Measurements from ENCODE around the gene ASAP2.
"Not testable (repeated sequence)": the region's sequence is repeated elsewhere in the genome, so short reads cannot be mapped to it uniquely, and the experiment has no call there.

Gene ASAP2

DNA sequence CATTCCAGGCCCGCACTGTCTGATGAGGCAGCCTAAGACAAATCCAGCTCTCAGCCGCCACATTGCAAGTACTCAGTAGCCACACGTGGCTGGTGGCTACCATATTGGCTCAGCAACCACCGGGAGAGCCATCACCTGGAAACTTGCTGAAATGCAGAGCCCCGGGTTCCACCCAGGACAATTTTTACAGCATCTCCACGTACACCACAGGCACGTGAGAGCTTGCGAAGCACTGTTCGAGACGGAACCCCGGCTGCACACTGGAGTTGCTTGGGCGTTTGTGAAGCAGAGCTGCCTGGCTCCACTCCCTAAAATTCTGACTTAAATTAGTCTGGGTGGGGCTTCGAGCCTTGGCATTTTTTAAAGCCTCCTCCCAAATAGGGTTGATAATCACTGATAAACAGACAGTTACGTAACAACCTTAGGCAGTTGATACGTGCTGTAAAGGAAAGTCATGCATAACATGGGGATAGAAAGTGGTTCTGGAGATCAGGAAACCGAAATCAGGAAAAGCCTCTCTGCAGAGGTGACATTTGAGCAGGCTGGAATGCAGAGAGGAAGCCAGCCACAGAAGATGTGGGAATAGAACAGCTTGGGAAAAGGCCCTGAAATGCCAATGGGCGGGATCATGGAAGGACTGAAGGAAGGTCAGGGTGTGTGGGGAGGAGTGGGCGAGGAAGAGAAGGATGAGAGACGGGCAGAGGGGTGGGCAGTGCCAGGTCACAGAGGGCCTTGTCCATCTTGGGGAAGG, 6.2 kb downstream of the ASAP2 start:
- no peak for DNase-seq

DNA sequence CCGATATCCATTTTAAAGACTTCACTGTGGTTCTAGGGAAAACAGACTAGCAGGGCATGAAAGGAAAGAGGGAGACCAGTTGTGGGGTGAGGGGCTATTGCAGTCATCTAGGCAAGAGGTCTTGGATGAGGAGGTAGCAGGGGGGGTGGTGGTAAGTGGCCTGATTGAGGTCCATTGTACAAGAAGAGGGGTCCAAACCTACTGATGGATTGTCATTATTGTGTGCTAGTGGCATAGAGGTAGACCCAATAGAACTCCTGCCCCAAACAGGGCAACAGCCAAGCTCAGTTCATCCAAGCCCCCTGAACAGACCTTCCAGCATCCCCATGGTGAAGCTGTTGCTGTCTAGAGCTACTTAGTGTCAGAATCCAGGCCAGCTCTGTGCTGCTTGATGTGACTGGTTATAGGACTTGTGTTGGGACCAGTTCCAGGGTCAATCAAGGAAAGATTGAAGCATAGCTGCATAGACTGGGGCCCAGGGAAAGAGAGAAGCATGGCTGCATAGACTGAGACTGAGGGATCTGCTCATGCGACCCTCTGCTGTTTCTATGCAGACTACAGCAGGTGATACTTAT, 7.0 kb downstream of the ASAP2 start:
- no peak for DNase-seq

DNA sequence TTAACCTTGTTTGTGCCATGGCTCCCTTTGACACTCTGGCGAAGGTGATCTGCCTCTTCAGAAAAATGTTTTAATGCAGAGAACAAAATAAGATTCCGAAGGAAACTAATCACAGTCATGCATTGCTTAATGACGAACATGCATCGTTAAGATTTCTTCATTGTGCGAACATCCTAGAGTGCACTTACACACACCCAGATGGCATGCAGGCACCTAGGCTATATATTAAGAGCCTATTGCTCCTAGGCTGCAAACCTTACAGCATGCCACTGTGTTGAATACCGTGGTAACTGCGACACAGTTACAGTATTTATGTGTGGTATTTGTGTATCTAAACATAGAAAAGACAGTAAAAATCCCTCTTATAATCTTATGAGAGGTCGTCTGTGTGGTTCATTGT, 8.3 kb downstream of the ASAP2 start:
- DNase-seq, result no peak

DNA sequence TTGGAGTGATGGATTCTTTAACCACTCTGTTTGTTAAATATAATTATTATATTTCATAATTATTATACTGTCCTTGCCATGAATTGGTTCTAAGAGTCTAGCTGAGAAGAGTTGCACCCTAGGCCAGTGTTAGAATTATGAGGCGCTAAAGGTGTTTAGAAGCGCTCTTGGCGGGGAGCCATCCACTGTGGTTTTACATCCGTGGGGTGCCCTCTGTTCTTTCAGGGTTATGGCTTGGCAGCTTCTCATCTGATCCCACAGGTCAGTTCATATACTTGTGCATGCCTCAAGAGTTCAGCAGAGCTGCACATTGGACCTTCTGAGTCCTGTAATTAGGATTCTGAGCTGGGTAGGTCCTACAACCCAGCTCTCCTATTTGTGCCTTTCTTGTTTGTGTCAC, 9.1 kb downstream of the ASAP2 start:
- no peak for DNase-seq

DNA sequence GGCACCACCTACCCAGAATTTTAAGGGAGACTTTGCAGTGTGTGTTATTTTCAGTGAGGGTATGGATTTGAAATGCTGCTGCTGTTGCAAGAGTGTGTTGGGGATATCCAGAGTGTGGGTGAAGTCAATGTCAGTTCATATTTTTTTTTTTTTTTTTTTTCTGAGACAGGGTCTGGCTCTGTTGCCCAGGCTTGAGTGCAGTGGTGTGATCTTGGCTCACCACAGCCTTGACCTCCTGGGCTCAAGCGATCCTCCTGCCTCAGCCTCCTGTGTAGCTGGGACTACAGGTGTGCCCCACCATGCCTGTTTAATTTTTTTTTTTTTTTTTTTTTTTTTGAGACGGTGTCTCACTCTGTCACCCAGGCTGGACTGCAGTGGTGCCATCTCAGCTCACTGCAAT, 9.5 kb downstream of the ASAP2 start:
- not testable (repeated sequence) for DNase-seq

DNA sequence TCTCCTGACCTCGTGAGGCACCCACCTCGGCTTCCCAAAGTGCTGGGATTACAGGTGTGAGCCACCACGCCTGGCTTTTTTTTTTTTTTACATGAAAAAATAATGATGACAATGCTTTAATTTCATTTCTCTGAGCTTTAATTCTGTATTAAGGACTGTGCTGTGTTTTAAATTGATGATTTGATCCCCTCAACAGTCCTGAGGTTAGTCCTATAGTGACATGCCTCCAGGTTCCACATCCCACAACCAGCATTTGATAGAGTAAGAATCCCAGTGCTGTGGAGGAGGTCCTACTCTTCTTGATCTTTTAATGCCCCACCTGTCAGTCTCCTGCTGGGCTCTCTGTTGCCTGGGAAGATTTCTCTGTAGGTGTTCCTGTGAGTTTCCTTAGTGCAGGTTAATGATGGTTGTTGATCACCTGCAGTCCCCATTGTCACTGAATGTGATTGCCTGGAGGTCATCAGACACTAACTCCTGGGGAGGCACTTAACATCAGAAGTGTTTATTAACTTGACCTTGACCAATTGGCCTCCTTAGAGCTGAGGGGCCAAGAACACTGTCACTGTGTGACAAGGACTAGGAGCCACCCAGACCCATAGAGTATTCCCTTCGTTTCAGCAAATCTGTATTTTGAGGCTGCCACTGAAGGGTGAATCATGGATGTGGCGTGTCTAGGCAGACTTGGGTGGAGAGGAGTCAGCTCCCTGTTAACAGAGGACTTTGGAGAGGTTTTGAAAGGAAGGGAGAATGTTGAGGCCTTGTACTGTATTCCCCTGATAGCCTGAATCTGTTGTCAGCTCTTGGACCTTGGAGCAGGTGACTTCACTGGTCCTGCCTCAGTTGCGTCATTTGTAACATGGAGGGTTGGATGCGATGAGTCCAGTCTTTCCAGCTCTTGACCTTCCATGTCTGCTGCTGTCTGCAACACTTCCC, 11.5 kb downstream of the ASAP2 start:
- DNase-seq, result no peak

DNA sequence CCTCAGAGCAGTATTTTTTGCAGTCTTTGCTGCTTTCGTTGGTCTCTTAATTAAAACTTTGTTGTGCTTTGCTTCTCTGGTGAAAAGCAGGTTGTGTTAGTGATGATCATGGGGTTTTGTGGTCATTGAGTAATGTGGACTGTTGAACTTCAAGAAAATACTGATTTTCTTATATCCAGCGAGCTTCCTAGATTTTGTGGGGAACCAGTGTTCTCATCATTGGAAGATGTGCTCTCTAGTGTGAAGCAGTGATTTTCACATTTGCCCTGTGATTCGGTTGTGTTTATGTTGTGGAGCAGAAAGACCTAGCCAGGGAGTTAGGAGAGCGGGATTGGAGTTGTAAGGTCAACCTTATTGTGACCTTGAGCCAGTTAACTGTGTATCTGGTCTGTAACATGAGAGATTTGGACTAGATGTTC, 12.4 kb downstream of the ASAP2 start:
- no peak for DNase-seq

DNA sequence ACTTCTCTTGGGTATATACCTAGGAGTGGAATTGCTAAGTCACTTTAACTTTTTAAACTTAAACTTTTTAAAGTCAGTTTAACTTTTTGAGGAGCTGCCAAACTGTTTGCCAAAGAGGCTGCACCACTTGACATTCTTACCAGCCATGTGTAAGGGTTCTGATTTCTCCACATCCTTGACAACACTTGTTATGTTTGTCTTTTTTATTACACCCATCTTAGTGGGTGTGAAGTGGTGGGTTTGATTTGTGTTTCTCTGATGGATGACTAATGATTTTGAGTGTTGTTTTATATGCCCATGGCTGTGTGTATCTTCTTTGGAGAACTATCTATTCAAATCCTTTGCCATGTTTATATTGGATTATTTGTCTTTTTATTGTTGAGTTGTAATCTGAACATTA, 13.6 kb downstream of the ASAP2 start:
- DNase-seq, result no peak

DNA sequence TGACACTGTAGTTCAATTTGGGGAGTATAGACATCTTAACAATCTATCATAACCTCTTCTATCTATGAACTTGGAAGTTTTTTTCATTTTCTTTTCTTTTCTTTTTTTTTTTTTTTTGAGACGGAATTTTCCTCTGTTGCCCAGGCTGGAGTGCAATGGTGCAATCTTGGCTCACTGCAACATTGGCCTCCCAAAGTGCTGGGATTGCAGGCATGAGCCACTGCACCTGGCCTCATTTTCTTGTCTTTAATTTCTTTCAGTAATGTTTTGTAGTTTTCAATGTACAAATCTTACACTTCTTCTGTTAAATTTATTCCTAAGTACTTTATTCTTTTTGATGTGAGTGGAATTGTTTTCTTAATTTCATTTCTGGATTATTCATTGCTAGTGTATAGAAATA, 14.6 kb downstream of the ASAP2 start:
- DNase-seq, result no peak

DNA sequence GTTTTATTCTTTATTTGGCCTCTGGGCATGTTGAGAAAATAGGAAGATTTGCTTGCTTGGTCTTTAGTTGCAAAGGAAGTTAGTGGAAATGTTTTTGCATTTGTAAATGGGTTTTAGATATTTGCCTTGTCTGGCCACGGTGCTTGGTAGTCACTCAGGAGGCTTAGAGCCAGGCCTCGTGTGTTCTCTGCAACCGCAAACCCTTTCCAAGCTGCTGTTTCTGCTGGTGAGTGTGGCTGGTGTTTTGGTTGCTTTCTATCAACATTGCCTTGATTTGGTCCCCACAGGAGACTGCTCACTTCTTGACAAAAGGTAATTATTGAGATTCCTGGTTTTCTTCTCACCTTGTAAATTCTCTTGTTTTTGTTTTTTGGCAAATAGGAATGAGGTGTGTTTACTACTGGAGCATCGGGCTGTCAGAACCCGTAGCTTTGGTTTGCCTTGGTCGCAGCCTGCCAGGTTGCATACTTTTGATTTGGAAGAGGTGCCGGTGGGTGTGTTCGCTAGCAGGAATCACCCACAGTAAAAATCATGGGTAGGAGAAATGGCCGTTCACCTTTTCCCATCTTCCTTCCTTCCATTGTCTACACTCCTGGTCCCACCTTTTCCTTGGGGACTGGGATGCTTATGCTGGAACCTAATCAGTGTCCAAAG, 15.8 kb downstream of the ASAP2 start:
- no peak for DNase-seq

DNA sequence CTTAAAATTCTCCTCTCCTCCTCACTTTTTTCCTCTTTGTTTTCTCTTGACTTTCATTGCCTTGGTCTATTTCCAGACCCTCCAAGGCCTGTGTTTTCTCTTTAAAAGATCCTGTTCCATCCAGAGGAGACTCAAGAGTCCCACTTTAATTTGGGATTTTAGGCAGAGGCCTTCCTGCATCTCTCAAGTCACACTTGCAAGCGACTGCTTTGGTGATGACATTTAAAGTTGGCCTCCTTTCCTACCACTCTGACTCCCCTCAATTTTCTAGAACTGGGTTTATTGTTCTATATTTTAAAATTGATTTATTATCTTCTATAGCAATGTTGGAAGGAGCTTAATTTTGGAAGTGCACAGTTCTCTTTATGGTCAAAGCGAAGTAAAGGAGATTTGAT, 16.3 kb downstream of the ASAP2 start:
- DNase-seq, result no peak

DNA sequence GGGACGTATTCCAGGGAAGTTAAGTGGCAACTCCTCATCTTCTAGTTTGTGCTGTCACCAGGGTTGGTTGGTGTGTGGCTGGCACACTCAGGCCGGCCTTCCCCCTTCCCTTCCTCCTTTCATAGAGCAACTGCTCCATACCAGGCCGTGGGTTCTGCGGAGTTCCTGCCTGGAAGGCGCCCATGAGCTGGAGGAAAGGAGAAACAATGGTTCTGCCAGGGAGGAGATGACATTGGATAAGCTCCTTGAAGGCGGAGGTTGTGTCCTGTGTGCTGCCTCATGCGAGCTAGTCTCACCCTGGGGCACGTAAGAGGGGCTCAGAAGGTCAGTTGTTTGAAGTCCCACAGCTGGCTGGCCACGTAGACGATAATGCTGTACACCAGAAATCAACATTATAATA, 19.2 kb downstream of the ASAP2 start:
- no peak for DNase-seq

DNA sequence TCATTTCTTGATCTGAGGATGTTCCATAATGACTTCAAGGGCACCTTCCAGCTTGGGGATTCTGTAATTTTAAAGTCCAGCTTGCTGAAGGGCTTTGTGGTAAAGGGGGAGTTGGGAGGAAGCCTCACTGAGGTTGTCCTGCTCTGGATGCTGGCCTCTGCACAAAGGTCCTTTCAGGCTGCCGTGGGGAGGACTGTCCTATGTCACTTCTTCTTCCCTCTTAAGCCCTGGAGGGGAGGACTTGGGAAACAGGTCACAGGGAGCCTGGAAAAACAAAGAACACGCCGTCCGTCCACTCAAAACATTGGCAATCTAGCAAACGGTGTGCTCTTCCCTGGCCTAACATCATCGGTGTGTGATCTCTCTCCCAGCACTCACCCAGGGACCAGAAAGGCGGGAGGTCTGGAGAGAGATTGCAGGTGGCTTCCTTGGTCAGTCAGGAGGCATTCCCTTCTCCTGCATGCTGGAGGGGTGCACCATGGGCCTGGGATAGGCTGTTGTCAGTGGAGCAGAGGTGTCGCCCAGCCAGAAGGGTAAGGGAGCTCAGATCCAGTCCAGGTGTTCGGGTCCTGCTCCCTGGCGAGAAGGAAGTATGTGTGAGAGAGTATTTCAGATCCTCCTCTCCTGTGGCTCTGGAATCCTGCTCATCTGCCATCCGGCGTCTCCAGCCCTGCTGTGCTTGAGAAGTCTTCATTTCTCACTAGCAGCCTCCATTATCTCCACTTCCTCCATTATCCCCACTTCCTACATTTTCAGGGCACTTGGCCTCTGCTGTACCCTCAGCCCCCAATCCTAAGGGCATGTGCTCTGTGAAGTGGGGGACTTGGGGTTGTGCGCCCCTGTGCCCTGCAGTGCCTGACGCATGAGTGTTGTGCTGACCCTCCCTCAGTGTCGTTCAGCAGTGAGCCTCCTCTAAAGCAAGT, 20.1 kb downstream of the ASAP2 start:
- DNase-seq, result no peak

DNA sequence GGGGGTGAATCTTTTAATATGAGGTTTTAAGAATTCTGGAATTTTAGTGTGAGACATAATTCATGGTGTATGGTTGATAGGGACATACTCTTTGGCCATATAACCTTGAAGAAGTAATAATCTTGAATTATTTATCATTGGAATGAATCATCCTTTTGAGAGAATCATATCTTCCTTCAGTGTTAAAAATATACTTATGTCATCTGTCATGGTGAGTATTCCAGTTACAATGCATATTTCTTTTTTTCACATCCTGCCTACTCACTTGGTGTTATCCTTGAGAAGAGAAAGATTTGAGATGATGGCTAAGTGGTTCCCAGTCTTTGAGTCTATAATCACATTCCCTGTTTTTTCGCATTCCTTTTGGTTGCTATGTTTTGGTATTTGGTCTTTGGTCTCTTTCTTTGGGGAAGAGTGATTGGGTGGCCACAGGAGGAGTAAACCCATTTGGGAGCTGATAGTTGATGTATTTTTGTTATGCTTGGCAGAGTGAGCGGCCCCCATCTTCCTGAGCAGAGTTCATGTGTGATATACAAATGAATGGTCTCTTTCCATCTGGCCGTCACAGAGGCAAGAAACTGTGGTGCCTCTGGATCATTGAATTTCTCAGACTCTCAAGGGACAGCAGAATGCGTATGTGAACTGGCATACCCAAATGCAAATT, 21.6 kb downstream of the ASAP2 start:
- DNase-seq, result no peak

DNA sequence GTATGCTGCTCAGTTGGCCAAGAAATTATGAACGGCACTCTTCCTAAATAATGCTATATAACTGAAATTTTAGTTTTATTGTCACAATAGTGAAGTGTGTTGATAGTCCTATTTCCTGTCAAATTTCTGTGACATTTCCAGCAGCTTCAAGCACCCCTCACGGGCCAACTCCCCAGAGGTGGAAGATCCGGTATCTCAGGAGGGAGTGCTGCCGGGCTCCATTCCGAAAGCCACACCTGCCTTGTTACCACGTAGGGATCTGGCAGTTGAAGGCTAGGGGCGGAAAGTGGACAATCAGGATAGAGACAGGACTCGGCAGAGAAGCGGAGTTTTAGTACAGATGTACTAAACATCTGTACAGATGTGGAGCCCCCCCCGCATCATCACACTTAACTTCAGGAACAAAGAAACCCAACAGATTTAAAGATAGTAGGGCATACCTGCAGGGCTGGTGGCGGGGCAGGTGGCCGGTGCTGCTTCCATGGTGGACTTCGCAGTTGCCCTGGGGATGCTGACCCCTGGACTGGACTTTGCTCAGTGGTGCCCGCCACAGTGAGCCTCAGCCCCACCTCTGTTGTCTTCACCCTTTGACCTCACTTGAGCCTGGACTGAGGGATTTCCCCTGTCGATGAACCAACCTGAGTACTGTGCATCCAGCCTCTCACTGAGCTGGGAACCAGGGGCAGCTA, 22.3 kb downstream of the ASAP2 start:
- no peak for DNase-seq

DNA sequence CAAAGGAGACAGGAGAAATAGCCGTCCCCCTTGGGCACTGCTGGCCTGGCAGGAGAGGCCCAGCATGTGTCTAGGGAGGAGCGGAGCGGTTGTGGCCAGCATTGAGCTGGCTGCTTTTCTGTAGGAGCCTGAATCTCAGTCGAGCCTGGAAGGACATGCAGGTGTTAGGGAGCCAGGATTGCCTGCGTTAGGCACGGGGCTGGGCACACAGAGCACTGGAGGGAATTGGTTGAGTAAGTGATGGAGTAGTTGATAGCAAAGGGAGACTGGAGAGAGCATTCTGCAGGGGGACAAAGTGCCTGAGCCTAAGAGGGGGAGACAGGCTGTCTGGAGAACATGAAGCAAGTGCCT, 22.8 kb downstream of the ASAP2 start:
- DNase-seq, result no peak

DNA sequence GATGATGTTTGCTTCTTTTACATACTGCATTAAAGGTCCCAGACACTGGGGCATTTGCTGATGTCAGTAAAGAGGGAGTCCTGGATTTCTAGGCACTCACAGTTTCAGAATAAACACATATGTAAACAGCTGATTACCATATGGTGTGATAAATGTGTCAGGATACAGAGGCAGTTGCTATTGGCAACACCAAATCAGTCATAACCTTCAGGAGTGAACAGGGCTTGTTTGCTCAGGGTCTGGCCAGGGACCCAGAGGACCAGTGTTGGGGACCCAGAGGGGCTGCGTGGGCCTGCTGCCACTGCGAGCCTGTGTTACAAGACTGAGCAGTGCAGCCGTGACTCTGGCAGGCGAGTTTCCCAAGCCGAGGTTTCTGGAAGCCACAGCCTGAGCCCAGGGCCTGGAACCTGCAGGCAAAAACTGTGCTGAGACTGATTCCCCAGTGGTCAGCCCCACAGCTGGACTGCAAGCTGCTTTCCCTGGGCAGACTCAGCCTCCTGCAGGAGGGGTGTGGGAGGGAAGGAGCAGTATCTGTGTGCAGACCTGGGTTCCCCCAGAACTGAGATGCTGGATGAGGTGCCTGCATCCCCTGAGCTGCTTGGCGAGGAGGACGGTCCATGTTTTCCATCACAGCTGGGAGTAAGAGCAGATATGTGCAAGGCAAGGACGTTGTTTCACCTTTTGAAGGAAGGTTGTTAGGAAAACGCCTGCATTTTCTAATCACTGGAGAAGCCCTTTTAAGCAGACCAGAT, 23.6 kb downstream of the ASAP2 start:
- peak; percentile 57 for DNase-seq

DNA sequence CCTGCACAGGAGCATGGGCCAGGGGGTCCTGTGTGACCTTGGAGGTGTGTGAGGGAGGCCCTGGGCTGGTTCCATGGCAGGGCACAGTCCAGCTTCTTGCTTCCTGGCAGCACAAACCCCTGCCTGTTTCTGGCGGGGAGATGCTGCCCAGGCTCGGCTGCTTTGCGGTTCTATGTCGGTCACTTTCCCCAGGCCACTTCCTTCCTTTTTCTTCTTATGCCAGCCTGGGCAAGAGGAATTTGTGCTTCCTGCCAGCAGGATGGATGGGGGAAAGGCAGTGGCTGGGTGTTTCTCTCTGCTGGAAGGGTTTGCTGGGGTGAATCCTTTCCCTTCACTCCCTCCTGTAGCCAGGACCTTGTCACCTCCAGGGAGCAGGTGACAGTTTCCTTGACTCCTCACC, 24.3 kb downstream of the ASAP2 start:
- no peak for DNase-seq

DNA sequence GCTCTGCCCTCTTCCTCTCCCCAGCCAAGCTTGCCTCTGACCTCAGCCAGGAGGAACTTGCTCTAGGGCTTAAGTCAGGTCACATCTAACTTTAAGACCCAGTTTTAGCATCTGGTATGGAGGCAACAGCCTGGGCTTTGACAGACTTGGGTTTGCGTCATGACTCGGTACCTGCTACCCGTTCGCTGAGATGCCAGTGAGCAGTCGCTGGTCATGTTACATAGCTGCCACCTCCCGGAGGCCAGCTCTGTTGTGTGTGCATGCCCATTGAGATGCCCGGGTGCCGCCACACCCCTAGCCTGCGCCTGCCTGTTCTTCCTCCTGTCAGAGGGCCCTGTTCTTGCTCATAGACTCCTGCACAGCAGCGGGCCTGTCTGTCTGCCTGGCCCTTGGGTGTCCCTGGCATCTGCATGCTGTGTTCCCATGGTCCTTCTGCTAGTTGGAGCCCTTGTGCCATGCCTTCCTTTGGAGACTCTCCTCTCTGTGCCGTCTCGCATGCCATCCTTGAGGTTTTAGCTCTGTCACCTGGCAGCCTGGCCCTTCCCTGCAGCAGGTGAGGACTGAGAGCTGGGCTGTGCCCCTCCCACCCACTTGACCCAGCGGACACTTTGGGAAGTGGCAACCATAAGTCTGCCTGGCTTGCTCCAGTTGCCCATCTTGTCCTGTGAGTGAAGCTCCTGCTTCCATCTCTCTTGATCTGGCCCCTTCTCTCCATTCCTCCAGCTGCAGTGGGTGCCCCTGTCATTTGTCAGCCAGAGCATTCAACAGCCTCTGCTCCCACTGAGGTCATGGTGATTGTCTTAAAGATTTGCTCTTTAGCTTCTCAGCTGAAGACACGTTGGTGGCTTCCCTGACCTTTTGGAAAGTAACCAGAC, 24.9 kb downstream of the ASAP2 start:
- DNase-seq, result no peak

DNA sequence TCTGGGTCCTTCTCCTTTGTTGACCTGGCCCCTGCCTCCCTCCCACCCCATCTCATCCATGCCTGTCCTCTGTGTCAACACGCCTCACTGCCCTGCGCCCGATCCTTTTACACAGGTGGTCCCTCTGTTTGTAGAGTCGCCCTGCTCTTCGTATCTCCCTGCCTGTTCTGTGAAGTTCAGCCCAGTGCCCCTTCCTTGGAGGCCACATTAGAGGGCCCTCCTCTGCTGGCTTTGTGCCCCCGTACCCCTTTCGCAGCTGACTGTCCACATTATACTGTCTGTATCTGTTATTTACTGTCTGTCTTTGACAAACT, 25.5 kb downstream of the ASAP2 start:
- DNase-seq, result no peak
